HEK293T (cell line): ENCODE measurements around the gene TLN1.

ENCODE experiments used
- CTCF ChIA-PET: fragments of 350-600 bp; formaldehyde crosslinking; extraction: SDS; loops from one replicate; lab custom pipeline; 2021; ENCODE audit warnings: antibody characterized with exemption, inconsistent platforms; lab: Yijun Ruan, JAX
- POLR2A ChIA-PET: fragments of 350-600 bp; formaldehyde crosslinking; extraction: SDS; loops from one replicate; lab custom pipeline; 2020; ENCODE audit warnings: antibody characterized with exemption, inconsistent platforms; lab: Yijun Ruan, JAX
- DNase-seq: peaks from one replicate; pipeline ENCODE4 v3.0.0; 2012; ENCODE audit warnings: mixed read lengths; ENCODE audit errors: extremely low spot score
- ARNT ChIP-seq: fragments of 450-650 bp; IDR thresholded peaks from 2 replicates; pipeline ENCODE4 v1.6.1; 2017; ENCODE audit warnings: mild to moderate bottlenecking
- BHLHE40 ChIP-seq: fragments of 450-650 bp; IDR thresholded peaks from 2 replicates; pipeline ENCODE4 v1.6.1; 2016; ENCODE audit warnings: mild to moderate bottlenecking, moderate library complexity, borderline replicate concordance
- CTBP1 ChIP-seq: fragments of 450-650 bp; IDR thresholded peaks from 2 replicates; pipeline ENCODE4 v1.6.1; 2016; ENCODE audit warnings: borderline replicate concordance
- ELF4 ChIP-seq: fragments of 450-650 bp; IDR thresholded peaks from 2 replicates; pipeline ENCODE4 v1.6.1; 2017; ENCODE audit warnings: antibody characterized with exemption
- FOXA1 ChIP-seq: fragments of 450-650 bp; IDR thresholded peaks from 2 replicates; pipeline ENCODE4 v1.6.1; 2016; ENCODE audit warnings: mild to moderate bottlenecking
- FOXK2 ChIP-seq: fragments of 450-650 bp; IDR thresholded peaks from 2 replicates; pipeline ENCODE4 v1.6.1; 2016; ENCODE audit warnings: mild to moderate bottlenecking
- FOXM1 ChIP-seq: fragments of 450-650 bp; IDR thresholded peaks from 2 replicates; pipeline ENCODE4 v1.6.1; 2017; ENCODE audit warnings: mild to moderate bottlenecking, borderline replicate concordance
- HDGF ChIP-seq: fragments of 450-650 bp; IDR thresholded peaks from 2 replicates; pipeline ENCODE4 v1.6.1; 2017; ENCODE audit warnings: antibody characterized with exemption, borderline replicate concordance
- L3MBTL2 ChIP-seq: fragments of 450-650 bp; conservative IDR thresholded peaks from 2 replicates; pipeline ENCODE4 v1.6.1; 2016; ENCODE audit warnings: mild to moderate bottlenecking
- LEF1 ChIP-seq: fragments of 450-650 bp; IDR thresholded peaks from 2 replicates; pipeline ENCODE4 v1.6.1; 2017; ENCODE audit warnings: mild to moderate bottlenecking, borderline replicate concordance
- NFRKB ChIP-seq: fragments of 450-650 bp; IDR thresholded peaks from 2 replicates; pipeline ENCODE4 v1.6.1; 2016; ENCODE audit warnings: mild to moderate bottlenecking, moderate library complexity
- SP1 ChIP-seq: fragments of 450-650 bp; IDR thresholded peaks from 2 replicates; pipeline ENCODE4 v1.6.1; 2017
- SUZ12 ChIP-seq: fragments of 450-650 bp; IDR thresholded peaks from 2 replicates; pipeline ENCODE4 v1.6.1; 2016; ENCODE audit warnings: mild to moderate bottlenecking
- TARDBP ChIP-seq: fragments of 450-650 bp; IDR thresholded peaks from 2 replicates; pipeline ENCODE4 v1.6.1; 2016
- ZNF384 ChIP-seq: fragments of 450-650 bp; IDR thresholded peaks from 2 replicates; pipeline ENCODE4 v1.6.1; 2016
- TF ChIP-seq, protein P1 (sequence below): fragments of 450-650 bp; IDR thresholded peaks from 2 replicates; pipeline ENCODE4 v1.6.1; 2016

TLN1 gene

GRCh38 chr9:35682520-35683315, 49.3 kb downstream of the TLN1 start:
- DNase-seq, result no peak
- TF ChIP-seq ZNF384, result no peak
- no peak for TF ChIP-seq FOXA1
- no peak for TF ChIP-seq ELF4
- TF ChIP-seq LEF1, result no peak
- TF ChIP-seq TARDBP, result no peak
- TF ChIP-seq CTBP1, result no peak
- no peak for TF ChIP-seq HDGF
- no peak for TF ChIP-seq BHLHE40
- no peak for TF ChIP-seq ARNT
- no peak for TF ChIP-seq SP1
- TF ChIP-seq SUZ12, result no peak
- CTCF ChIA-PET, result no interaction called here
- POLR2A ChIA-PET, result interaction anchor here (1.9 kb wide), 1 partner anchor 18 kb away, joined by 7 read pairs; the partner anchor contains the start of gene ARHGEF39

DNA sequence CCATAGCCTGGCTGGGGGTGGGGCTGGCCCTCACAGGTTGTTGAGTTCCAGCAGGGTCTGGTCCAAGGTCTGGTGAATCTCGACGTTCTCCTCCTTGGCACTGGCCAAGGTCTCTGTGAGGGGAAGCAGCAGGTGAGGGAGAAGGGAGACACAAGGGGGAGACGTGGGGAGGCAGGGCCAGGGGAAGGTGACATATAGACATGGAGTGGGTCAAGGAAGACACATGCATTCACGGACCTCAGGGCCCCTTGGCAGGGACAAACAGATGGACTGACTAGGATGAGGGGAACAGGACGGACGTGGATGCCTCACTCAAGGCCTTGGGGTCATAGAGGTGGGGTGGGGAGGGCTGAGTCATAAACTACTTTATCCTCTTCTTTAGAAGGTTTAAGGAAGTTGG, 49.9 kb downstream of the TLN1 start:
- TF ChIP-seq LEF1 (no peak), ELF4 (no peak), ZNF384 (no peak), SP1 (no peak), TARDBP (no peak), L3MBTL2 (no peak), SUZ12 (no peak), BHLHE40 (no peak), NFRKB (no peak), HDGF (no peak), FOXK2 (no peak), FOXM1 (no peak), FOXA1 (no peak)
- POLR2A ChIA-PET, result no interaction called here
- no peak for DNase-seq
- CTCF ChIA-PET, result no interaction called here

DNA sequence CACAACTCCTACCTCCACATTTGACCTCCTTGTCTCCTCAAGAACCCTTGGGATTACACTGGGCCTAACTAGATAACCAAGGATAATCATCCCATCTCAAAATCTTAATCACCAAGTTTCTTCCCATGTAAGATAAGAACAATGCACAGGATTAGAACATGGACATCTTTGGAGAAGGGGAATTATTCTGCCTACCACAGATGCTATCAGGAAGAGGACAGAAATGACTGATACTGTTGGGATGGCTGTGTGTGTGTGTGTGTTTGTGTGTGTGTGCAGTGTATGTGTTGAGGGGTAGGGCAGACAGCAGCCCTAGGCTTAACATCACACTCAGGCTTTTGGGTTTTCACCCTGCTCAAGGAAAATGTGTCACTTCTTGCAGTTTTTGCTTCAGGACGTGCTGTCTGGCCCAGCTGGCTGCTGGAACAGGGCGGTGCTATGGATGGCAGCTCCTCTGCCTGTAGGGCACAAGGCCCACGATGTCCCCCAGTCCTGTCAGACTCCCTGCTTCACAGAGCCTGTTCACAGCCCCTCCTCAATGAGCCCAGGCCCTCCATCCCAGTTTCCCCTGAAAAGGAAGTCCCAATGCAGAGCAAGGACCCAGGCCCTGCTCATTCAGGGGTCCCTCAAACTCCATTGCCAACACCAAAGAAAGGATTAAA, 50.5 kb downstream of the TLN1 start:
- CTCF ChIA-PET, result interaction anchor here (1.4 kb wide), 1 partner anchor 15 kb away, joined by 3 read pairs; no protein-coding TSS in a partner anchor
- DNase-seq, result no peak
- POLR2A ChIA-PET, result no interaction called here
- TF ChIP-seq L3MBTL2, result no peak
- no peak for TF ChIP-seq SUZ12
- TF ChIP-seq BHLHE40, result no peak
- TF ChIP-seq HDGF, result no peak
- TF ChIP-seq NFRKB, result no peak
- TF ChIP-seq FOXM1, result no peak
- no peak for TF ChIP-seq ARNT
- TF ChIP-seq, protein P1, sequence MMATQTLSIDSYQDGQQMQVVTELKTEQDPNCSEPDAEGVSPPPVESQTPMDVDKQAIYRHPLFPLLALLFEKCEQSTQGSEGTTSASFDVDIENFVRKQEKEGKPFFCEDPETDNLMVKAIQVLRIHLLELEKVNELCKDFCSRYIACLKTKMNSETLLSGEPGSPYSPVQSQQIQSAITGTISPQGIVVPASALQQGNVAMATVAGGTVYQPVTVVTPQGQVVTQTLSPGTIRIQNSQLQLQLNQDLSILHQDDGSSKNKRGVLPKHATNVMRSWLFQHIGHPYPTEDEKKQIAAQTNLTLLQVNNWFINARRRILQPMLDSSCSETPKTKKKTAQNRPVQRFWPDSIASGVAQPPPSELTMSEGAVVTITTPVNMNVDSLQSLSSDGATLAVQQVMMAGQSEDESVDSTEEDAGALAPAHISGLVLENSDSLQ, result no peak
- TF ChIP-seq TARDBP, result no peak
- TF ChIP-seq ELF4, result no peak
- TF ChIP-seq SP1, result no peak
- no peak for TF ChIP-seq FOXA1
- TF ChIP-seq ZNF384, result no peak
- no peak for TF ChIP-seq CTBP1
- no peak for TF ChIP-seq FOXK2
- no peak for TF ChIP-seq LEF1

DNA sequence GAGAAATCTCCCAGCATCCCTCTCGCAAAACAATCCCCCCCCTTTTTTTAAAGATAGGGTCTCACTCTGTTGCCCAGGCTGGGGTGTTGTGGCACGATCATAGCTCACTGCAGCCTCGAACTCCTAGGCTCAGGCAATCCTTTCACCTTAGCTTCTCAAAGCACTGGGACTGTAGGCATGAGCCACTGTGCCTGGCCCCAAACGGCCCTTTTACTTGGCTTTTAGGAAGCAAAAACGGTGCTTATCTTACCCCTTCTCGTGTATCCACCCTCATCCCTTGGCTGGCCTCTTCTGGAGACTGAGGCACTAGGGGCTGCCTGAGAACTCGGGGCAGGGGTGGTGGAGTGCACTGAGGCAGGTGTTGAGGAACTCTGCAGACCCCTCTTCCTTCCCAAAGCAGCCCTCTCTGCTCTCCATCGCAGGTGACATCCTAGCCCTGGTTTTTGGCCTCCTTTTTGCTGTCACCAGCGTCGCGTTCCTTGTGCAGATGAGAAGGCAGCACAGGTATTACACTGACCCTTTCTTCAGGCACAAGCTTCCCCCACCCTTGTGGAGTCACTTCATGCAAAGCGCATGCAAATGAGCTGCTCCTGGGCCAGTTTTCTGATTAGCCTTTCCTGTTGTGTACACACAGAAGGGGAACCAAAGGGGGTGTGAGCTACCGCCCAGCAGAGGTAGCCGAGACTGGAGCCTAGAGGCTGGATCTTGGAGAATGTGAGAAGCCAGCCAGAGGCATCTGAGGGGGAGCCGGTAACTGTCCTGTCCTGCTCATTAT, 51.5 kb downstream of the TLN1 start:
- ChIA-PET CTCF (interaction anchor here (1.4 kb wide), 1 partner anchor 16 kb away, joined by 3 read pairs; no protein-coding TSS in a partner anchor), POLR2A (interaction anchor here (1.5 kb wide), 1 partner anchor 16 kb away, joined by 7 read pairs; the partner anchor contains the start of gene ARHGEF39)
- DNase-seq, result no peak
- TF ChIP-seq SP1, result no peak
- no peak for TF ChIP-seq ZNF384
- TF ChIP-seq FOXM1, result no peak
- TF ChIP-seq SUZ12, result no peak
- TF ChIP-seq, protein P1, result no peak
- no peak for TF ChIP-seq BHLHE40
- TF ChIP-seq ELF4, result no peak
- TF ChIP-seq HDGF, result no peak

- TF ChIP-seq FOXM1, result no peak
- TF ChIP-seq FOXK2, result no peak
- no peak for TF ChIP-seq ELF4
- no peak for TF ChIP-seq SUZ12
- TF ChIP-seq TARDBP, result no peak
- no peak for TF ChIP-seq BHLHE40
- no peak for TF ChIP-seq SP1
- TF ChIP-seq LEF1, result no peak
- CTCF ChIA-PET, result interaction anchor here (0.6 kb wide), 1 partner anchor 50 kb away, joined by 3 read pairs; no protein-coding TSS in a partner anchor
- POLR2A ChIA-PET, result interaction anchor here (1.5 kb wide), 1 partner anchor 15 kb away, joined by 7 read pairs; the partner anchor contains the start of gene ARHGEF39
- no peak for DNase-seq
Observed at GRCh38 chr9:35679766-35680330, 52.1 kb downstream of the TLN1 start.
